BE2C (cell line): Measurements from ENCODE around the gene SKA1.
A peak's percentile ranks its signal among the peaks of the same experiment; 100 is the strongest.
"Not testable (repeated sequence)": the region's sequence is repeated elsewhere in the genome, so short reads cannot be mapped to it uniquely, and the experiment has no call there.

Experiments used
- DNase-seq: peaks from one replicate; pipeline ENCODE4 v3.0.0-alpha.2; 2020
- H3K27me3 ChIP-seq: fragments of 250-450 bp; sonication (Bioruptor Pico); 2 replicates; pipeline ENCODE4 v1.5.1; 2020; ENCODE audit warnings: mild to moderate bottlenecking
- H3K36me3 ChIP-seq: fragments of 250-450 bp; sonication (Bioruptor Pico); 2 replicates; pipeline ENCODE4 v1.5.1; 2020; ENCODE audit warnings: mild to moderate bottlenecking
- H3K4me1 ChIP-seq: fragments of 250-450 bp; sonication (Bioruptor Pico); 2 replicates; pipeline ENCODE4 v1.5.1; 2020
- H3K4me3 ChIP-seq: 2 replicates; pipeline ENCODE4 v1.5.1; 2011; ENCODE audit warnings: low read depth, low read length
- H3K9me3 ChIP-seq: fragments of 250-450 bp; sonication (Bioruptor Pico); 2 replicates; pipeline ENCODE4 v1.5.1; 2020
- CTCF ChIP-seq: IDR thresholded peaks from 2 replicates; pipeline ENCODE4 v1.5.1; 2012; ENCODE audit warnings: mild to moderate bottlenecking, low read depth, low read length

SKA1 gene

GRCh38 chr18:50405582-50406271 lies 30.9 kb downstream of the SKA1 start:
- no peaks in the 10 kb centered on the region for H3K36me3 ChIP-seq
- no peaks in the 10 kb centered on the region for H3K4me1 ChIP-seq
- no peak for TF ChIP-seq CTCF
- H3K4me3 ChIP-seq: no peak overlapping the region
- no peak for DNase-seq
- no peaks in the 10 kb centered on the region for H3K27me3 ChIP-seq
- H3K9me3 ChIP-seq: no peaks in the 10 kb centered on the region

- Histone ChIP-seq H3K4me3 (no peak overlapping the region), H3K4me1 (no peaks in the 10 kb centered on the region), H3K27me3 (no peaks in the 10 kb centered on the region), H3K9me3 (no peaks in the 10 kb centered on the region), H3K36me3 (no peaks in the 10 kb centered on the region)
- TF ChIP-seq CTCF: no peak
- DNase-seq: no peak
Measured at GRCh38 chr18:50409236-50409635, 34.4 kb downstream of the SKA1 start.

GRCh38 chr18:50410008-50410407 lies 35.2 kb downstream of the SKA1 start:
- Histone ChIP-seq H3K27me3 (no peaks in the 10 kb centered on the region), H3K4me1 (no peaks in the 10 kb centered on the region), H3K4me3 (no peak overlapping the region), H3K9me3 (no peaks in the 10 kb centered on the region), H3K36me3 (no peaks in the 10 kb centered on the region)
- no peak for TF ChIP-seq CTCF
- peak; percentile 57 for DNase-seq

GRCh38 chr18:50410894-50411293 lies 36.0 kb downstream of the SKA1 start:
- TF ChIP-seq CTCF: no peak
- H3K4me1 ChIP-seq: no peaks in the 10 kb centered on the region
- H3K4me3 ChIP-seq: no peak overlapping the region
- no peaks in the 10 kb centered on the region for H3K27me3 ChIP-seq
- DNase-seq: no peak
- H3K36me3 ChIP-seq: no peaks in the 10 kb centered on the region
- no peaks in the 10 kb centered on the region for H3K9me3 ChIP-seq

- not testable (repeated sequence) for H3K36me3 ChIP-seq, H3K27me3 ChIP-seq, H3K4me3 ChIP-seq, H3K4me1 ChIP-seq, H3K9me3 ChIP-seq, DNase-seq
Measured at GRCh38 chr18:50416832-50417231, 42.0 kb downstream of the SKA1 start.

GRCh38 chr18:50417705-50418104 lies 42.9 kb downstream of the SKA1 start:
- not testable (repeated sequence) for H3K36me3 ChIP-seq, H3K4me1 ChIP-seq, H3K27me3 ChIP-seq, DNase-seq, H3K9me3 ChIP-seq, H3K4me3 ChIP-seq

GRCh38 chr18:50418650-50419049 lies 43.8 kb downstream of the SKA1 start:
- Histone ChIP-seq H3K9me3 (no peaks in the 10 kb centered on the region), H3K36me3 (no peaks in the 10 kb centered on the region), H3K4me1 (no peaks in the 10 kb centered on the region), H3K27me3 (no peaks in the 10 kb centered on the region), H3K4me3 (no peak overlapping the region)
- no peak for TF ChIP-seq CTCF
- no peak for DNase-seq
